Smooth muscle cell (in vitro differentiated cells): Measurements from ENCODE around the gene GAREM1. TPM values are rescaled to one million over a fixed set of nuclear protein-coding genes. Genes with fewer than 3 reads are reported as not detected.

Experiments
- DNase-seq: peaks from one replicate; lab custom pipeline; 2025; ENCODE audit not compliant: unreplicated experiment; lab: John Stamatoyannopoulos, UW
- H2AFZ ChIP-seq: fragments of 200-600 bp; sonication (generic); 2 replicates; pipeline ENCODE4 v1.6.0; 2016; ENCODE audit warnings: antibody characterized with exemption, low read depth, mild to moderate bottlenecking
- H3F3A ChIP-seq: fragments of 200-600 bp; sonication (generic); 2 replicates; pipeline ENCODE4 v1.6.0; 2017; ENCODE audit warnings: antibody characterized with exemption, low read depth
- H3K27ac ChIP-seq: fragments of 200-600 bp; sonication (generic); 2 replicates; pipeline ENCODE4 v1.5.1; 2016; ENCODE audit warnings: low read depth, mild to moderate bottlenecking
- H3K27me3 ChIP-seq: fragments of 200-600 bp; sonication (generic); 2 replicates; pipeline ENCODE4 v1.6.1; 2016; ENCODE audit warnings: low read depth, mild to moderate bottlenecking
- H3K36me3 ChIP-seq: fragments of 200-600 bp; sonication (generic); 2 replicates; pipeline ENCODE4 v1.5.1; 2016; ENCODE audit warnings: low read depth
- H3K4me1 ChIP-seq: fragments of 200-600 bp; sonication (generic); 2 replicates; pipeline ENCODE4 v1.5.1; 2016; ENCODE audit warnings: low read depth
- H3K4me2 ChIP-seq: fragments of 200-600 bp; sonication (generic); 2 replicates; pipeline ENCODE4 v1.6.0; 2016; ENCODE audit warnings: mild to moderate bottlenecking
- H3K4me3 ChIP-seq: fragments of 200-600 bp; sonication (generic); 2 replicates; pipeline ENCODE4 v1.5.1; 2016; ENCODE audit warnings: mild to moderate bottlenecking
- H3K79me2 ChIP-seq: fragments of 200-600 bp; sonication (generic); 2 replicates; pipeline ENCODE4 v1.6.0; 2016; ENCODE audit warnings: low read depth, mild to moderate bottlenecking
- H3K9ac ChIP-seq: fragments of 200-600 bp; sonication (generic); 2 replicates; pipeline ENCODE4 v1.6.0; 2016; ENCODE audit warnings: low read depth
- H3K9me3 ChIP-seq: fragments of 200-600 bp; sonication (generic); replicated peaks from 2 replicates; pipeline ENCODE4 v1.5.1; 2016; ENCODE audit warnings: low read depth
- H4K20me1 ChIP-seq: fragments of 200-600 bp; sonication (generic); 2 replicates; pipeline ENCODE4 v1.6.0; 2016; ENCODE audit warnings: low read depth
- WGBS: methylation state at CpG from one replicate; pipeline ENCODE4 v1.1.7; 2016; ENCODE audit warnings: low lambda C conversion rate; 5-methylcytosine and 5-hydroxymethylcytosine counted together
- polyA plus RNA-seq: library from polyadenylated mRNA; unstranded; fragments of >200 nt; fragmentation: Nextera tagmentation; extraction: Ambion mirVana; gene quantifications from 2 replicates; pipeline ENCODE4 v1.2.1, GENCODE V29; 2016
- total RNA-seq: library from RNA; depleted of rRNA; stranded (reverse); fragments of >200 nt; gene quantifications from 2 replicates; pipeline ENCODE4 v1.2.3, GENCODE V29; 2014
- TF ChIP-seq, protein P1 (sequence below): fragments of 200-600 bp; sonication (generic); IDR thresholded peaks from 2 replicates; pipeline ENCODE4 v1.5.1; 2017; ENCODE audit warnings: borderline replicate concordance, mild to moderate bottlenecking, antibody characterized with exemption; ENCODE audit not compliant: insufficient read depth, poor library complexity, severe bottlenecking

Gene GAREM1
- total and polyA plus RNA-seq, 2 experiments from 2014 or later: 0.33 to 13.4 TPM

DNA sequence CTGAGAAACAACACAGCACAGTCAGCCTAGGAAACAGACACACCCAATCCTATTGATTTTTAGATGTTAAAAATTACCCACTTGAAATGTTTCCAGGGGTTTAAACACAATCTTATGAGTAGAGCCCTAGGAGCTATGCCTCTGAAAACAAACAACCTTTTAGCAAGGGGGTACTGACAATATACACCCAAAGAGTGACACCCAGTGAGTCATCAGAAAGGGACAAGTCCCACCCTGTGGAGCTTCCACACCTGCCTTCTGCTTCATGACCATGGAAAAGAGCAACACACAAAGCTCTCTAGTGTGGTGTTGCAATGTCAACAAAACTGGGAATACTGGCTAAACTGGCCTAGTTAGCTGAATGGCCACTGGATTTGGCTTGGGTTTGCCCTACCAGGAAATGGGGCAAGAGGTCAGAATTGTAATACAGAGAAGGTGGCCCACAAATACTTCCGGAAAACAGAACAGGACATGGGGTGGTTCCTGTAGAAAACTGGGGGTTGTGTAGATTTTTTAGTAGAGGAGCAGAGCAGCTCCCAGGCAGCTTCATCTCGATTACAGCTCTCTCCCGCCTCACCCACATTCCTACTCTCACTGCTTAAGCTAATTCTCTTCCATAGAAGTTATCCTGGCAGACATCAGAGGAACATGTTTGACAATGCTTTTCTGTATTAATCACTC is 98.2 kb downstream of the GAREM1 start:
- WGBS: 68% methylated on average over 3 of the region's 3 CpGs
- Histone ChIP-seq H3K9me3 (no peaks in the 10 kb centered on the region), H3K4me3 (no peak overlapping the region), H3K27me3 (no peaks in the 10 kb centered on the region), H3F3A (peaks cover 8% of the 10 kb centered on the region), H3K36me3 (no peaks in the 10 kb centered on the region), H4K20me1 (no peaks in the 10 kb centered on the region), H3K4me1 (no peaks in the 10 kb centered on the region), H3K27ac (peak overlapping the region; percentile 82), H2AFZ (no peak overlapping the region), H3K4me2 (no peak overlapping the region), H3K79me2 (no peaks in the 10 kb centered on the region), H3K9ac (peak overlapping the region; percentile 56)
- TF ChIP-seq, protein P1, sequence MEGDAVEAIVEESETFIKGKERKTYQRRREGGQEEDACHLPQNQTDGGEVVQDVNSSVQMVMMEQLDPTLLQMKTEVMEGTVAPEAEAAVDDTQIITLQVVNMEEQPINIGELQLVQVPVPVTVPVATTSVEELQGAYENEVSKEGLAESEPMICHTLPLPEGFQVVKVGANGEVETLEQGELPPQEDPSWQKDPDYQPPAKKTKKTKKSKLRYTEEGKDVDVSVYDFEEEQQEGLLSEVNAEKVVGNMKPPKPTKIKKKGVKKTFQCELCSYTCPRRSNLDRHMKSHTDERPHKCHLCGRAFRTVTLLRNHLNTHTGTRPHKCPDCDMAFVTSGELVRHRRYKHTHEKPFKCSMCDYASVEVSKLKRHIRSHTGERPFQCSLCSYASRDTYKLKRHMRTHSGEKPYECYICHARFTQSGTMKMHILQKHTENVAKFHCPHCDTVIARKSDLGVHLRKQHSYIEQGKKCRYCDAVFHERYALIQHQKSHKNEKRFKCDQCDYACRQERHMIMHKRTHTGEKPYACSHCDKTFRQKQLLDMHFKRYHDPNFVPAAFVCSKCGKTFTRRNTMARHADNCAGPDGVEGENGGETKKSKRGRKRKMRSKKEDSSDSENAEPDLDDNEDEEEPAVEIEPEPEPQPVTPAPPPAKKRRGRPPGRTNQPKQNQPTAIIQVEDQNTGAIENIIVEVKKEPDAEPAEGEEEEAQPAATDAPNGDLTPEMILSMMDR: no peak
- DNase-seq: no peak

DNA sequence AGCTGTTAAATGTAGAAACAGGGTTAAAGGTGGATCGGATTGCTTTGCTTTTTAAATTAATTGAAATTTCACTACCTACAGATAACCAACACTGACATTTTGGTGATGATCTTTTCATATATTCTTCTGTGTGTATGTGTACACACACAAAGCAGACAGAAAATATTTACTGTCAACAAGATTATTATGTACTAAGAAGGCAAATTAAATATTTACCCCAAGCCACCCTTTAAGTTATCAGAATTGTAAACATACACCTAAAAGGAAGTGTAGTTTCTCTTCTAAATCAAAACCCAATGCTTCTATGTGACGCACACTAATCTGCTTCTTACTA is 98.7 kb downstream of the GAREM1 start:
- Histone ChIP-seq H2AFZ (no peak overlapping the region), H3K36me3 (no peaks in the 10 kb centered on the region), H3K9me3 (no peaks in the 10 kb centered on the region), H3K4me1 (no peaks in the 10 kb centered on the region), H3K27me3 (no peaks in the 10 kb centered on the region), H3K9ac (peak overlapping the region; percentile 56), H3F3A (peaks cover 8% of the 10 kb centered on the region), H3K4me3 (no peak overlapping the region), H3K79me2 (no peaks in the 10 kb centered on the region), H3K4me2 (no peak overlapping the region), H3K27ac (peak overlapping the region; percentile 82), H4K20me1 (no peaks in the 10 kb centered on the region)
- DNase-seq: no peak
- WGBS: 42% methylated on average over 2 of the region's 2 CpGs
- TF ChIP-seq, protein P1: no peak

DNA sequence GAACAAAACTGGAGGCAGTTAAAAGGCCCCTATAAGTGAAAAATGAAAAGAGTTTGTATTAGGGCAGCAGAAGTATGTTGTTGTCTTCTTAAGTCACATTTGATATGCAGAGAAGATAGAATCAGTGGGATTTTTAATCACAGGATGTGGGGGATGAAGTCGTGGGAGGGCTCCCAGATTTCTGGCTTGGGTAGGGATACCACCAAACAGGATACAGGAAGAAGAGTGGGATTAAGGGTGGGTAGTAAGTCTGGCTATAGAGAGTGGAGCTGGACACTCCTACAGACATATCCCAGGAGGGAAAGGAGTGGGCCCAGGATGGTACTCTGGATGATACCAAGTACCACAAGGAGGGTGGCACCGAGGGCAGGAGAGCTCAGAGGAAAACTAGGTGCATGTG is 99.3 kb downstream of the GAREM1 start:
- Histone ChIP-seq H3K27ac (peak overlapping the region; percentile 82), H3K9ac (peak overlapping the region; percentile 56), H4K20me1 (no peaks in the 10 kb centered on the region), H3K4me3 (no peak overlapping the region), H3K4me1 (no peaks in the 10 kb centered on the region), H3F3A (peaks cover 8% of the 10 kb centered on the region), H3K9me3 (no peaks in the 10 kb centered on the region), H3K4me2 (no peak overlapping the region), H3K27me3 (no peaks in the 10 kb centered on the region), H3K79me2 (no peaks in the 10 kb centered on the region), H2AFZ (no peak overlapping the region), H3K36me3 (no peaks in the 10 kb centered on the region)
- TF ChIP-seq, protein P1: no peak
- WGBS: 71% methylated on average over 2 of the region's 2 CpGs
- no peak for DNase-seq

DNA sequence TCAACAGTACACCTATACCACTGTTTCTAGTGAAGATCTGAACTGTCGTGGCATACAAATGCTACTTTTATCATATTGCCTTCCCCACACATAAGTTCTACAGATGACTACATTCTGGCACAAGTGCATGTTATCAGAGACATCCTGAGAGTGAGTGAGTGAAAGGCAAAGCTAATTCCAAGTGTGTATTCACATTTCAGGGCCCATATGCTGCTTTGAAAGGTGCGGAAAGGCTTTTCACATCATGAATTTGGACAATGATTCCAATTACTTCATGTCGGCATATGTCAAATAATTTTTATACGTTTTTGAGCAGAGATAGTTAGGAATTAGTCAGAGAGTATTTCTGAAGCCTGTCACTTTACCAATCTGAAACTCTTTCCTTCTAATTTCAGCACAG is 101.7 kb downstream of the GAREM1 start:
- WGBS: 91% methylated on average over 4 of the region's 4 CpGs
- H3K9ac ChIP-seq: no peak overlapping the region

More for the DNA sequence above, 101.7 kb downstream of the GAREM1 start:
- Histone ChIP-seq H3K4me1 (no peaks in the 10 kb centered on the region), H3K79me2 (no peaks in the 10 kb centered on the region), H3K27ac (no peak overlapping the region), H3K4me2 (no peak overlapping the region), H2AFZ (no peak overlapping the region), H3K36me3 (no peaks in the 10 kb centered on the region), H3K4me3 (no peak overlapping the region), H4K20me1 (no peaks in the 10 kb centered on the region), H3K27me3 (no peaks in the 10 kb centered on the region), H3K9me3 (no peaks in the 10 kb centered on the region), H3F3A (peaks cover 8% of the 10 kb centered on the region)
- no peak for DNase-seq
- TF ChIP-seq, protein P1: no peak
